Dedifferentiated amniotic fluid mesenchymal stem cell (primary cell): ENCODE results near the gene CDH12.
"Not testable (repeated sequence)": the region's sequence is repeated elsewhere in the genome, so short reads cannot be mapped to it uniquely, and the experiment has no call there.

Experiments used
- DNase-seq: peaks from one replicate; pipeline ENCODE4 v3.0.0-alpha.2; 2016; ENCODE audit errors: extremely low spot score

Gene CDH12

DNA sequence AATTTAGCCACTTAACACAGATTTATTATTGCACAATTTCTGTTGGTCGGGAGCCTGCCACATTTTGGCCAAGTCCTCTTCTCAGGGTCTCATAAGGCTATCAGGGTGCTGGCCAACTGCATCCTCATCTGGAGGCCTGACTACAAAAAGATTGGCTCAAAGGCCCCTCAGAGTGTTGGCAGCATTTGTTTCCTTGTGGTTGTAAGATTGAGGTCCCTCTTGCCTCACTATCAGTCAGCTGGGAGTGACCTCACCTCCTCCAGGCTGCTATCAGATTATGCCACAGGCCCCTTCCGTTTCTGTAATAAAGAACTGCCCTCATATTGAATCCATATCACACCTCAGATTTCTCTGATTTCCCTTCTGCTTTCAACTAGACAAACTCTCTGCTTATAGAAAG, 698.4 kb downstream of the CDH12 start:
- not testable (repeated sequence) for DNase-seq

GRCh38 chr5:22151801-22152200, 701.3 kb downstream of the CDH12 start:
- DNase-seq: not testable (repeated sequence)

DNA sequence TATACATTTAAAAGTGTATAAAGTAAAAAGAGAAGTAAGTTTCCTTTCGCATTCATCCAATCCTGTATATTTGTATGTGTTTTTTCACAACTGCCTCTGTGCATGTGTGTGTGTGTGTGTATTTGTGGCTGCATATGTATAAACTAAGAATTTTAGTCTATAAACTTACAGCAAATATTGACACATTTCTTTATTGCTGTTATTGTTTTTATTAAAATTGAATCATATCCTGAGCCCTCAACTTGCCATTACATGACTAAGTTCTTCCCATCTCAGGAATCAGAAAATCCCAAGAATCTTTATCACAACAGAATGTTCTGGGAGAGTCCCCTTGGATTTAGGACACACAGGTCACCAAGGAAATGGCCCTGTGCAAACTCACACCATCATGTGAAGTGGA, 712.7 kb downstream of the CDH12 start:
- not testable (repeated sequence) for DNase-seq

DNA sequence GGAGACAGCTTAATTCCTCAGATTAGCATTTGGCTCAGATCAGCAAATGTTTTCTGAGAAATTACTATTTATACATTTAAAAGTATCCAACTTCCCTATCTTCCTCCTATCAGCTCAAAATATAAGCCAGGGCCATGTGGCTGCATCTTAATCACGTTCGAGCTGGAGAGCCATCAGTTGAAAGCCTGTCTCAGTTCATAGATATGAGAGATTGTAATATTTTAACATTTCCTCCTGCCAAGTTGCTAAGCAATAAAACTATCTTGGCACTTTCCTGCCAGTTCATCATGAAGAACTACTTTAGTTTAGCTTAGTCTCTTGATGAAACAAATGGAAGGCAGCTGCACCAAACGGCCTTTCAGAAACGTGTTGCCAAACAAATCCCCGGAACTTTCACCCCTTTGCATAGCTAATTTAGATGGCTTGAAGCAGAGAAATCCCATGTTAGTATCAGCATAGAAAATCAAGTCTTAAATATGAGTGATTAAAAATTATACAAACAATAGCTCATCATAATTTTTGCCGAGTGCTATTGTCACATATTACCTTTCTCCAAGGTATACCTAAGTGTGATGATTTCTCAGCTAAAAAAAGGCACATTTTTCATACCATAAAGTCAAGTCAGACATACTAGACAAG, 713.4 kb downstream of the CDH12 start:
- DNase-seq: not testable (repeated sequence)

- DNase-seq: no peak
These were observed 741.8 kb downstream of the CDH12 start for GRCh38 chr5:22111320-22111719.

- DNase-seq: no peak
These were observed 743.8 kb downstream of the CDH12 start for GRCh38 chr5:22109315-22109714.

DNA sequence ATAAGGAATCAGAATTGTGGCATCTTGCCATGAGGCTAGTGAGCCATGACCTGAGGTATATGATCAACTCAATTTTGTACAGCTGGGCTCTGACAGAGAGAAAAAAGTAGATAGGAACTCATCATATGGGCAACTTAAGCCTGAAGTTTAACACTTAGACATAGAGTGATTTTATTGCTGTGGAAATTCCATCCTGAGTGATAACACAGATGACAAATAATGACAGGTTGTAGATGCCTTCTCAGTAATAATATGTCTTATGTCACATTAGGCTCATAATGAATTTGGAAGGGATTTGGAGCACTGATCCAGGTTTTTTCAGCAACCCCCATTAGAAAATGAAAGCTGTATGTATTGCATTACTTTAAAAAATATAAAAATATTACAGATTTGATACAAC, 744.6 kb downstream of the CDH12 start:
- no peak for DNase-seq

GRCh38 chr5:22102823-22103359, 750.3 kb downstream of the CDH12 start:
- DNase-seq: no peak

DNA sequence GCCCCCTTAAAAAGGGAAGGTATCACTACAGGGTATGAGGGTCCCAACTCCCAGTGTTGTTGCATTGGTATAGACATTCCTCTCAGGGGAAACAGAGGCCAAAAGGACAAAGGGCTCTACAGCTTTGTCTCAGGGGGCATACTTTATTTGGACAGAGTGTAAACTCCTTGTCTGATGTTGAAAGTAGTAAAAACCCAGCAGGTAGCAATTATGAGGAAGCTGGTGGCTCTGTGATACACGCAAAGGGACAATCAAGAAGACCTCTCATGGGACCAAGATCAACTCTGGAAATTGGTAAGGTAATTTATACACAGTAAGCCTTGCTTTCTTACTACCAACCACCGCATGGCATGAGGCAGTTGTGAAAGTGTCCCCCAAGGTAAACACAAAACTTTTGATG, 764.6 kb downstream of the CDH12 start:
- no peak for DNase-seq

DNA sequence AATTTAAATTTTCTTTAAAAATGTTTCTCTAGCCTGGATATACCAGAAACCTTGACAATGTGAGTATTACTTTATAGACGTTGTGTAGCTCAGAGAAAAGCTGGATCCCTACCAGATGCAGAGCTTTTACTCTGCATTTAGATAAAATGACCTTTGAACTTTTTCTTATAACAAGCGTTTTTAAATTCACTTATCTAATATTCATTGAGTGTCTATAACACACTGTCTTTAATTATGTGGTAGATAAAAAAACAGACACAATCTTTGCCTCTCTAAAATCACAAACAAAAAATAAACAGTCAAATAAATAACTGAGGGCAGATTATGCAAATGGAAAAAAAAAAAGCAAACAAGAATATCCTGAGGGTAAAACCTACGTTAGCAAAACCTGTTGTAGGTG, 773.6 kb downstream of the CDH12 start:
- no peak for DNase-seq

DNA sequence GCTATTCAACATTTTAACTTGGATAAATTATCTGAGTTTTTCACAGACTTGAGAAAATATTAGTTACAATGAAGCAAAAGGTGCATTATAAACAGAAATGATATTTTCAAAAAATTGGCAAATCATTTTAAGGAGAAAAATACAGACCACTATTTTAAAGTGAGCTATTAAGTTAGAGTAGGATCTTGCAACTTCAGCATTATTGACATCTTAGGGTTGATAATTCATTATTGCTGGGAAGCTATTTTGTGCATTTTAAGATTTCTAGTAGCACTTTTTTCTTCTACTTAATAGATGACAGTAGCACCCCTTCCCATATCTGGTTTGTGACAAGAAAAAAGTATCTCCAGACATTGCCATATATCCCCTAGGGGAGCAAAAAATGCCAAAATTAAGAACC, 774.1 kb downstream of the CDH12 start:
- DNase-seq: no peak

DNA sequence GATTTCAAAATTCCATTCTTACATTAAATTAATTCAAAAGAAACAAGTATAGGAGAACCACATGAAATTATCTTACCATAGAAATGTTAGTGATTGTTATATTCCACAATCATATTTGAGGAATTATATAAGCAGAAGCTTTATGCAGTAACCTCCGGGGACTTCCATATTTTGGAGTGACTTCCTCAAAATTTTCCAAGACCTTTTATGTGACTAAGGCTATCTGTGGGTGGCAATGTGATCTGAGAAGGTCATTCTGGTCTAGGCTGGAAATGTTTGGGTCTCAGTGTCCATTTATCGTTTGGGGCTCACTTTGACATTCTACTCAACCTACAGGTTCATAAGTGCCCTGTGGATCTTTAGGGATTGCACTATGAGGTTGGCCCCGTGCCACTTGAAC, 776.6 kb downstream of the CDH12 start:
- no peak for DNase-seq

GRCh38 chr5:22070186-22070728, 782.9 kb downstream of the CDH12 start:
- DNase-seq: no peak

DNA sequence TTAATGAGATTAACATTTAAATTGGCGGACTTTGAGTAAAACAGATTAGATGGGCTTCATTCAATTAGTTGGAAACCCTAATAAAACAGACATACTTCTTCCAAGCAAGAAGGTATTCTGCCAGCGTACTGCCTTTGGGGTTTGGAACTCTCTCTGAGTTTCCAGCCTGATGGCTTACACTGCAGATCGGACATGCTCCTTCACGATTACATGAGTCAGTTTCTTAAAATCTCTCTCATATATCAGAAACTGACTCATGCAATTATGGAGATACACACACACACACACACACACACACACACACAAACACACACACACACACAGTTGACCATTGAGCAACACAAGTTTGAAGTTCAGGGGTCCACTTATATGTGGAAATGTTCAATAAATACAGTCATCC, 789.4 kb downstream of the CDH12 start:
- no peak for DNase-seq

- DNase-seq: no peak
These were observed 794.5 kb downstream of the CDH12 start for GRCh38 chr5:22058620-22059019.

DNA sequence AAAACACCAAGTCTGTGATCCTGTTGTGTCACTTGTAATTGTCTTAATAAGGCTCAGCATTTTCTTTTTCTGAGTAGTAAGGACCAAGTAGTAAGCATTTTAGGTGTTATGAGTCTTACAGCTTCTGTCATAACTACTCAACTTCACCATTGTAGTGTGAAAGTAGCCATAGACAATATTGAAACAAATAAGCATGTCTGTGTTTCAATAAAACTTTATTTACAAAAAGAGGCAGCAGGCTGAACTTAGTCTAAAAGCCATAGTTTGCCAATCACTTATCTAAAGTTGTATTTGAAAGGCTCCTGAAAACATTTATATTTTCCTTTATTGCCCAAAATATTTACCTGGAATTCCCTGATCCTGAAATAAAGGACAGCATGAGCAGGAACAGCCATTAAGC, 796.1 kb downstream of the CDH12 start:
- no peak for DNase-seq

GRCh38 chr5:22056601-22057000, 796.5 kb downstream of the CDH12 start:
- DNase-seq: no peak

- no peak for DNase-seq
These were observed 799.9 kb downstream of the CDH12 start for GRCh38 chr5:22053195-22053594.

- DNase-seq: no peak
These were observed 801.3 kb downstream of the CDH12 start for GRCh38 chr5:22051881-22052280.

- no peak for DNase-seq
These were observed 802.2 kb downstream of the CDH12 start for GRCh38 chr5:22050931-22051330.

DNA sequence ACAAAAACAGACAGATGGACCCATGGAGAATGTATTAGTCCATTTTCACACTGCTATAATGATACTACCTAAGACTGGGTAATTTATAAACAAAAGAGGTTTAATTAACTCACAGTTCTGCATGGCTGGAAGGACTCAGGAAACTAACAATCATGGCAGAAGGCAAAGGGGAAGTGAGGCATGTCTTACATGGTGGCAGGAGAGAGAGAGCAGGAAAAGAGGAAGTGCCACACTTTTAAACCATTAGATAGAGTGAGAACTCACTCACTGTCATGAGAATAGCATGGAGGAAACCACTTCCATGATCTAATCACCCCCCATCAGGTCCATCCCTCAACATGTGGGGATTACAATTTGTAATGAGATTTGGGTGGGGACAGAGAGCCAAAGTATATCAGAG, 808.9 kb downstream of the CDH12 start:
- no peak for DNase-seq

GRCh38 chr5:22036061-22036460, 817.1 kb downstream of the CDH12 start:
- no peak for DNase-seq

- DNase-seq: no peak
These were observed 820.1 kb downstream of the CDH12 start for GRCh38 chr5:22033066-22033465.

GRCh38 chr5:22023784-22024183, 829.4 kb downstream of the CDH12 start:
- no peak for DNase-seq
